Measurements from ENCODE around the gene PLEKHA5. TPM values are rescaled to one million over a fixed set of nuclear protein-coding genes. Genes with fewer than 3 reads are reported as not detected.
A peak's percentile ranks its signal among the peaks of the same experiment; 100 is the strongest.

PLEKHA5 gene
- total RNA-seq, 6 experiments from 2014 or later: 15.7 to 22.6 (median 18.6) TPM

- Mint-ChIP-seq H3K36me3 (ENCODE audit: low read depth) (peaks cover 20% of the 10 kb centered on the region), H3K9me3 (peaks cover 9% of the 10 kb centered on the region), H3K27ac (peak overlapping the region; percentile 53; the same call in 1 of the 2 replicates), H3K4me3 (no peak overlapping the region), H3K27me3 (ENCODE audit: insufficient read depth) (no peaks in the 10 kb centered on the region), H3K4me1 (ENCODE audit: low read depth) (peaks cover 66% of the 10 kb centered on the region)
- no peak for TF ChIP-seq CTCF (IDR thresholded peaks at IDR 0.05)
- no peak for DNase-seq
These were observed 25.2 kb downstream of the PLEKHA5 start for GRCh38 chr12:19154686-19155085.

- peaks cover 2% of the 10 kb centered on the region for H3K9me3 Mint-ChIP-seq
- H3K27me3 Mint-ChIP-seq (ENCODE audit: insufficient read depth): no peaks in the 10 kb centered on the region
- H3K4me1 Mint-ChIP-seq (ENCODE audit: low read depth): peaks cover 58% of the 10 kb centered on the region
- no peak overlapping the region for H3K27ac Mint-ChIP-seq
- no peak for TF ChIP-seq CTCF (IDR thresholded peaks at IDR 0.05)
- H3K4me3 Mint-ChIP-seq: no peak overlapping the region
- H3K36me3 Mint-ChIP-seq (ENCODE audit: low read depth): peaks cover 9% of the 10 kb centered on the region
- no peak for DNase-seq
These were observed 26.6 kb downstream of the PLEKHA5 start for GRCh38 chr12:19155981-19156734.

- no peak overlapping the region for H3K4me3 Mint-ChIP-seq
- peaks cover 39% of the 10 kb centered on the region for H3K4me1 Mint-ChIP-seq (ENCODE audit: low read depth)
- H3K27ac Mint-ChIP-seq: no peak overlapping the region
- TF ChIP-seq CTCF (IDR thresholded peaks at IDR 0.05): no peak
- no peaks in the 10 kb centered on the region for H3K27me3 Mint-ChIP-seq (ENCODE audit: insufficient read depth)
- peaks cover 7% of the 10 kb centered on the region for H3K36me3 Mint-ChIP-seq (ENCODE audit: low read depth)
- DNase-seq: no peak
- no peaks in the 10 kb centered on the region for H3K9me3 Mint-ChIP-seq
These were observed 29.4 kb downstream of the PLEKHA5 start for GRCh38 chr12:19158923-19159322.

- TF ChIP-seq CTCF (IDR thresholded peaks at IDR 0.05): no peak
- Mint-ChIP-seq H3K9me3 (no peaks in the 10 kb centered on the region), H3K36me3 (ENCODE audit: low read depth) (peaks cover 8% of the 10 kb centered on the region), H3K4me1 (ENCODE audit: low read depth) (peaks cover 30% of the 10 kb centered on the region), H3K4me3 (no peak overlapping the region), H3K27me3 (ENCODE audit: insufficient read depth) (no peaks in the 10 kb centered on the region), H3K27ac (no peak overlapping the region)
- DNase-seq: no peak
These were observed 31.7 kb downstream of the PLEKHA5 start for GRCh38 chr12:19161216-19161615.

- H3K27ac Mint-ChIP-seq: no peak overlapping the region
- TF ChIP-seq CTCF (IDR thresholded peaks at IDR 0.05): no peak
- H3K4me1 Mint-ChIP-seq (ENCODE audit: low read depth): peaks cover 27% of the 10 kb centered on the region
- no peaks in the 10 kb centered on the region for H3K27me3 Mint-ChIP-seq (ENCODE audit: insufficient read depth)
- no peaks in the 10 kb centered on the region for H3K9me3 Mint-ChIP-seq
- no peak overlapping the region for H3K4me3 Mint-ChIP-seq
- DNase-seq: no peak
- peaks cover 8% of the 10 kb centered on the region for H3K36me3 Mint-ChIP-seq (ENCODE audit: low read depth)
These were observed 35.9 kb downstream of the PLEKHA5 start for GRCh38 chr12:19165451-19165850.

Data from HFFc6 (cell line).